Breast epithelium (tissue), 3 donors: ENCODE data around the gene SDCBP2.

ENCODE experiments used
- CTCF ChIP-seq, 3 donors: fragments of 450-650 bp; IDR thresholded peaks; one replicate each; pipeline ENCODE4 v1.5.1; 2016 to 2017; ENCODE audit warnings: antibody characterized with exemption in 3 of 3, mild to moderate bottlenecking in 3 of 3, moderate library complexity in 3 of 3
- POLR2A ChIP-seq: fragments of 450-650 bp; IDR thresholded peaks from one replicate; pipeline ENCODE4 v1.6.1; 2016; ENCODE audit warnings: antibody characterized with exemption, mild to moderate bottlenecking, moderate library complexity
- POLR2AphosphoS5 ChIP-seq, 3 donors: sonication (generic); formaldehyde crosslinking; IDR thresholded peaks; one replicate each; pipeline ENCODE4 v1.6.1; 2017; ENCODE audit warnings: antibody characterized with exemption in 3 of 3

- TF ChIP-seq CTCF (IDR thresholded peaks at IDR 0.05) (no peak), POLR2A (no peak), POLR2AphosphoS5 (IDR thresholded peaks at IDR 0.05) (no peak)
Observed at GRCh38 chr20:1267809-1268374, 61.0 kb downstream of the SDCBP2 start.
